Loucy (cell line): ENCODE measurements around the gene VEPH1.

ENCODE experiments used
- CTCF ChIP-seq: fragments of 200-600 bp; sonication (generic); conservative IDR thresholded peaks from 2 replicates; pipeline ENCODE4 v1.5.1; 2014; ENCODE audit warnings: mild to moderate bottlenecking, antibody characterized with exemption, low read length
- EZH2phosphoT487 ChIP-seq: fragments of 200-600 bp; IDR thresholded peaks from 2 replicates; pipeline ENCODE4 v1.6.1; 2018; ENCODE audit warnings: antibody characterized with exemption, mild to moderate bottlenecking, moderate library complexity, borderline replicate concordance

- no peak for TF ChIP-seq CTCF
- no peak for TF ChIP-seq EZH2phosphoT487
Measured at GRCh38 chr3:157544501-157545130, 41.4 kb upstream of the VEPH1 start.
